ENCODE data around the gene HBEGF. TPM values are rescaled to one million over a fixed set of nuclear protein-coding genes. Genes with fewer than 3 reads are reported as not detected.

The HBEGF gene
- total RNA-seq, 4 donors from 2014 or later, result 4.7 to 17.4 (median 6.6) TPM

- Histone ChIP-seq H3K27ac (peak overlapping the region in 3 of 4 donors; percentile 27 to 64 (median 61)), H3K27me3 (no peaks in the 10 kb centered on the region), H3K4me3 (no peak overlapping the region), H3K9me3 (no peaks in the 10 kb centered on the region), H3K36me3 (peaks cover 0 to 20% of the 10 kb centered on the region in 2 donors), H3K4me1 (peaks cover 0 to 87% (median 14%) of the 10 kb centered on the region in 3 donors)
- TF ChIP-seq POLR2A (IDR thresholded peaks at IDR 0.05) (no peak), POLR2AphosphoS5 (IDR thresholded peaks at IDR 0.05) (no peak), CTCF (IDR thresholded peaks at IDR 0.05) (no peak)
- no peak for ATAC-seq
Observed at GRCh38 chr5:140340605-140341121, 5.7 kb downstream of the HBEGF start.

- no peak for TF ChIP-seq CTCF (IDR thresholded peaks at IDR 0.05)
- no peak for TF ChIP-seq POLR2AphosphoS5 (IDR thresholded peaks at IDR 0.05)
- no peak for TF ChIP-seq POLR2A (IDR thresholded peaks at IDR 0.05)
- no peak for TF ChIP-seq EP300 (IDR thresholded peaks at IDR 0.05)
- peaks cover 0 to 81% (median 14%) of the 10 kb centered on the region in 3 donors for H3K4me1 ChIP-seq
- 86 to 100% methylated on average over 1 of the region's 4 CpGs for WGBS, 2 donors (ENCODE audit: low coverage in 1 of 2)
- H3K27ac ChIP-seq, result peak overlapping the region in 1 of 4 donors; percentile 40
- H3K9me3 ChIP-seq, result no peaks in the 10 kb centered on the region
- H3K36me3 ChIP-seq, result peaks cover 0 to 29% of the 10 kb centered on the region in 2 donors
- ATAC-seq, result no peak
- no peak overlapping the region for H3K4me3 ChIP-seq
- no peaks in the 10 kb centered on the region for H3K27me3 ChIP-seq
Observed at GRCh38 chr5:140339636-140340035, 6.8 kb downstream of the HBEGF start.

GRCh38 chr5:140338908-140339307 lies 7.5 kb downstream of the HBEGF start:
- peaks cover 0 to 36% of the 10 kb centered on the region in 2 donors for H3K36me3 ChIP-seq
- WGBS, 2 donors (ENCODE audit: low coverage in 1 of 2), result 80 to 83% methylated on average over 2 of the region's 2 CpGs
- H3K4me1 ChIP-seq, result peaks cover 0 to 74% (median 14%) of the 10 kb centered on the region in 3 donors

GRCh38 chr5:140338336-140338735 lies 8.1 kb downstream of the HBEGF start:
- WGBS, 2 donors (ENCODE audit: low coverage in 1 of 2), result 41 to 60% methylated on average over 3 of the region's 3 CpGs
- Histone ChIP-seq H3K27me3 (no peaks in the 10 kb centered on the region), H3K4me1 (peaks cover 0 to 69% (median 14%) of the 10 kb centered on the region in 3 donors), H3K4me3 (no peak overlapping the region), H3K27ac (peak overlapping the region in 1 of 4 donors; percentile 40), H3K36me3 (peaks cover 0 to 42% of the 10 kb centered on the region in 2 donors), H3K9me3 (no peaks in the 10 kb centered on the region)
- no peak for ATAC-seq
- no peak for TF ChIP-seq POLR2A (IDR thresholded peaks at IDR 0.05)
- TF ChIP-seq EP300 (IDR thresholded peaks at IDR 0.05), result no peak
- TF ChIP-seq CTCF (IDR thresholded peaks at IDR 0.05), result no peak
- no peak for TF ChIP-seq POLR2AphosphoS5 (IDR thresholded peaks at IDR 0.05)

More at GRCh38 chr5:140338908-140339307, 7.5 kb downstream of the HBEGF start:
- ATAC-seq, result no peak
- no peak overlapping the region for H3K4me3 ChIP-seq
- TF ChIP-seq CTCF (IDR thresholded peaks at IDR 0.05) (no peak), POLR2AphosphoS5 (IDR thresholded peaks at IDR 0.05) (no peak), POLR2A (IDR thresholded peaks at IDR 0.05) (no peak), EP300 (IDR thresholded peaks at IDR 0.05) (no peak)
- no peaks in the 10 kb centered on the region for H3K9me3 ChIP-seq
- no peaks in the 10 kb centered on the region for H3K27me3 ChIP-seq
- H3K27ac ChIP-seq, result peak overlapping the region in 1 of 4 donors; percentile 40

GRCh38 chr5:140337880-140338279 lies 8.5 kb downstream of the HBEGF start:
- Histone ChIP-seq H3K4me1 (peaks cover 0 to 66% (median 14%) of the 10 kb centered on the region in 3 donors), H3K4me3 (no peak overlapping the region), H3K27me3 (no peaks in the 10 kb centered on the region), H3K36me3 (peaks cover 0 to 46% of the 10 kb centered on the region in 2 donors), H3K9me3 (no peaks in the 10 kb centered on the region), H3K27ac (peak overlapping the region in 2 of 4 donors; percentile 68 to 78)
- 100% methylated on average over 1 of the region's 1 CpG for WGBS, 2 donors (ENCODE audit: low coverage in 1 of 2)
- no peak for ATAC-seq
- TF ChIP-seq POLR2AphosphoS5 (IDR thresholded peaks at IDR 0.05) (no peak), POLR2A (IDR thresholded peaks at IDR 0.05) (no peak), CTCF (IDR thresholded peaks at IDR 0.05) (no peak), EP300 (IDR thresholded peaks at IDR 0.05) (no peak)
